HG03457 (cell line): Measurements from ENCODE around the gene CCDC91.
A peak's percentile ranks its signal among the peaks of the same experiment; 100 is the strongest.
"Not testable (repeated sequence)": the region's sequence is repeated elsewhere in the genome, so short reads cannot be mapped to it uniquely, and the experiment has no call there.

Experiments used
- ATAC-seq: cut with Tn5 transposase; IDR thresholded peaks from one replicate; pipeline ENCODE4 v1.9.1; 2021; ENCODE audit warnings: moderate number of reproducible peaks; ENCODE audit not compliant: unreplicated experiment

CCDC91 gene

DNA sequence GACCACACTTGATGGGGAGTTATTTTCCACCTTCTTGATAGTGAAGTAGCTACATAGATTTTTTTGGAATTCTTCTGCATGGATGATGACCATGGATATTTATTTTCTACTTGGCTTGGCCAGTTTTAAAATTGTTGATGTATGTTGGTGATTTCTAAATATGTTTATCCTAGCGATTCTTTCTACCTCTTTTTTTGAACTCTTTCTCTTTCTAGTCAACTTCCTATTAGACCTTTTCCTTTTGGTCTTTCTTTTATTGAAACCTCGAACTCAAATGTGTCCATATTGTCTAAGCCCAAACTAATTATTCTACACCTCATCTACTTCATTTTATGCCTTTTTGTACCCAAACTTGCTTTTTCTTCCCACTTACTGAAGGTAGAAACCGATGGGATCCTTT is 37.0 kb downstream of the CCDC91 start:
- ATAC-seq, result no peak

DNA sequence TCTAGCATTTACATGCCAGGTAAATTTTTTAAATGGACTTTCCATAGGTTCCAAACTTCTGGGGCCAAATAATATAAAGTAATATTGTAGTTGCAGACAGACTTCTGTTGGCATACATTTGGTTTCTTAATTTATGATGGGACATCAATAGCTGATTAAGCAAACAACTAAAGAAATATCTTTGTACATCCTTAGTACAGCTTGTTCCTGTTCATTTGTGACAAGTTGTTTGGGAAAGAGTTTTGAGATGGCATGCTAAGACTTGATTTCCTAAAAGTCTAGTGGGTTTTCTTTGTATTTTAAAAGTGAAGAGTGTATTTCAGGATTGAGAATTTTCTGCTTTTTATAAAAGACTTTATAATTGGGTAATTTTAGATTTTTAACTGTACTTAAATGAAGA is 41.0 kb downstream of the CCDC91 start:
- ATAC-seq, result no peak

DNA sequence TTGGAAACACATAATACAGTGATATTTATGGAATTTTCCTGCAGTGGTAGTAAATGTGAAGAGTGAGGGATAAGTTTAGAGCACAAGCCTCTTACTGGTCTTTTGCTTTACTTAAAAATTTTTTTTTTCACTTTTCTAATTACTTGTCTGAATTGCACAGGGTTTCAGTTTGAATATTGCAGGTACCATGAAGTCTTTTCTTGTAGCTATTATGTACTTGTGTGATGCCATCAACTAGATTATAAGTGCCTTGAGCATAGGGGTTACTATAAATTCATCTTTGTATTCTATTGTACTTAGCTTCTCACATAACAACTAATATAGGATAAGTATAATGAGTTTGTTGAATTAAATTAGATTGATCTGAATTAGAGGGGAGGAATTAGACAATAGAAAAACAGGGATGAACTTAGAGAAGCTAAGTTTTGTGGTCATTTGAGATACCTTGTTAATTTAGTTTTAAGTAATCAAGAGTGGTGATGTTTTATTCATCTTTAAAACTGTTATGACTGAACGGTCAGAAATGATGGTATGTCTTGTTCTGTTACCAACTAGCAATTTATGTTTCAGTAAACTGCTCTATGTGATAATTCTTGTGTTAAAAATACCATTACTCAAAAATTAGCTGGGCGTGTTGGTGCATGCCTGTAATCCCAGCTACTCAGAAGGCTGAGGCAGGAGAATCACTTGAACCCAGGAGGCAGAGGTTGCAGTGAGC is 42.1 kb downstream of the CCDC91 start:
- no peak for ATAC-seq

DNA sequence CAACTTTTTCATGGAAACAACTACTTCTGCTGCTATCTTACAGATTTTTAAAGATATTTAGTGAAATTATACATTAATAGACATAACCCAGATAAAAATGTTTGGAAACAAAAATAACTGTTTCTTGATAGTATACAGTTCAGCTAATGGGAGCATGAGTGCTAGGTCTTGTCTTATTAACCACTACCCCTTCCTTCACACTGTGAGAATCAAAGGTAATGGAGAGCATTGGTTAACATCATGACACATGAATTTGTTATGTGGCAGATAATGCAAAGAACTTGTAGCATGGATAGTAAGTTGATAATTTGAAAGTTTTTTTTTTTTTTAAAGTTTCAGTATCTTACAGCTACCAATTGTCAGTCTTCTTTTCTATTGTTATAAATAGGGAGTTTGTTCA is 44.2 kb downstream of the CCDC91 start:
- no peak for ATAC-seq

DNA sequence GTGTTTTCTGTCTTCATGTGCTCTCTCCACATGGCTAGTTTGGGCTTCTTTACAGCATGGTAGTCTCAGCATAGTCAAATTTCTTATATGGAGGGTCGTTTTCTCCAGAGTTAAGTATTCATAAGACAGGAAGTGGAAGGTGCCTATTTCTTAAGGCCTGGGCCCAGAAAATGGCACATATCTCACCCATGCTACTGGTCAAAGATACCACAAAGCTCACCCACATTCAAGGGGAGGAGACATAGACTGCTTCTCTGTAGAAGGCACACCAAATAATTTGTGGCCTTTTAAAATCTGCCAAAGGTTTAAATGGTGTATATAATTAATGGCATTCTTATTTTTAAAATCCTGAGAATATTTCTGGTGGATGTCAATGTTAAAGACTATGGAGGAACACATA is 44.8 kb downstream of the CCDC91 start:
- no peak for ATAC-seq

DNA sequence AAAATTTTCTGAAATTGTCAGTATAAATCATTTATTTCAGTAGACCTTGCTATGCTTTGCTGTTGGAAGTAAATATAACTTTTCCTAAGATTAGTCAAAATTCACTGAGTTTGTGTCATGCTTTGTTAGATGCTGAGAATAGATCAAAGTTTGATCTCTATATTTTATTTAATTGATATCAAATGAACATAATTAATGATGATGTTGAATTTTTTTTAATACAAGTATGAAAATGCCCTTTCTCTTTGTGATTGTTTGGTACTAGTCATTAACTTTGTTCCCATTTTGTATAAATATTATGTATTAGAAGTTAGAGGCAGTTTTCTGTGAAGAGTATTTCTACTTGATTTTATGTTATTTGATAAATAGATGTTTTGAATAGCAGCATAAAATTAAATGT is 45.7 kb downstream of the CCDC91 start:
- ATAC-seq, result no peak

DNA sequence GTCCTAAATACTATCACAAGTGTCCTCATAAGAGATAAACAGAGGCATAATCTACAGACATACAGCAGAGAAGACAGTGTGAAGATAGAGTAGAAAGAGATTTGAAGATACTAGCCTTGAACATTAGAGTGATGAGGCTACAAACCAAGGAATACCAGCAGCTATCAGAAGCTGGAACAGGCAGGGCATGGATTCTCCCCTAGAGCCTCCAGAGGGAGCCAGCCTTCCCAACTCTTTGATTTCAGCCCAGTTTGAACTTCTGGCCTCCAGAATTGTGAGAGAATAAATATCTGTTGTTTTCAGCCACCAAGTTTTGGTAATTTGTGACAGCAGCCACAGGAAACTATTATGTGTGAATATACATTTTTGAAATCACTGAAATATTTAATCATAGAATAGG is 47.2 kb downstream of the CCDC91 start:
- no peak for ATAC-seq

DNA sequence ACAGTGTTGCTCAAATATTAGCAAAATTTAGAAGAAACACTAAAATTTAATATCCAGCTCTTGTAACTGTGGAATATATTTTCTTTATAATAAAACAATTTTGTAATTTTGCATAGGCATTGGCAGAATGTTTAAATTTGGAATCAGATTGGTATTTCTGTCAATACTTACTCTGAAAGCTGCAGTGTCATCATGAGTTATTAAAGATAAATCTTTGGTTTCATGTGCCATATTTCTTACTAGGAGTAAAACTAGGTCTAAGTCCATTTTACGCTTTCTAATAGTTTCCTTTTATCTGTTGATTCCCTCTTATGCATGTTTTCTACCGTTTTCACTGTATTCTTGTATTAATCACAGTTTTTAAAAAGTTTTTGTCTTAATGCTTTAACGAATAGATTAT is 49.7 kb downstream of the CCDC91 start:
- no peak for ATAC-seq

DNA sequence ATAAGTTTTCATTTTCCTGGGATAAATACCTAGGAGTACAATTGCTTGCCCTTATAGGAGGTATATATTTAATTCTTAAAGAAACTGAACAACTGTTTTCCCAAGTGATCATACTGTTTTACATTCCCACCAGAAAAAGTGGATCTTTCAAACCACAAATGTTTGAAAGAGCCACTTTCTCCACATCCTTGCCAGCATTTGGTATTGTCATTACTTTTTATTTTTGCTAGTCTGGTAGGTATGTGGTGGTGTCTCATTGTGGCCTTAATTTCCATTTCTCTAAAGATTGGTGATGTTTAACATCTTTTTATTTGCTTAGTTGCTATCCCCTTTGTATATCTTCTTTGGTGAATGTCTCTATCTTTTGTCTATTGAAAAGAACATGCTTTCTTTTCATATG is 50.6 kb downstream of the CCDC91 start:
- ATAC-seq, result no peak

DNA sequence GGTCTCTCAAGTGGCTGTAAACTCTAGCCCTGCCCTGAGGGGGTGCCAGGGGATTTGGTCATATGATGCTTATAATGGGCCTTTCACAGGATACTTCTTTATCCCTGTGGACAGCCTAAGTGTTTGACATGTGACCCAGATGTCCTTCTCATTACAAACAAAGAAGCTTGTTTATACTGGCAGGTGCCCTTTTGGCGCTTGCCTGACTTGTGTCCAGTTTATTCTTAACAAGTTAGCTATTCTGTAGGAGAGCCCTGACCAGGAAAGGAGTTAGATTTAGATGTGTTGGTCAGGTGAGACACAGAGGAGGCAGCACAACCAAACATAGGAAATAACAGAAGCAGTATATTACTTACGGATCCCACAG is 51.9 kb downstream of the CCDC91 start:
- no peak for ATAC-seq

DNA sequence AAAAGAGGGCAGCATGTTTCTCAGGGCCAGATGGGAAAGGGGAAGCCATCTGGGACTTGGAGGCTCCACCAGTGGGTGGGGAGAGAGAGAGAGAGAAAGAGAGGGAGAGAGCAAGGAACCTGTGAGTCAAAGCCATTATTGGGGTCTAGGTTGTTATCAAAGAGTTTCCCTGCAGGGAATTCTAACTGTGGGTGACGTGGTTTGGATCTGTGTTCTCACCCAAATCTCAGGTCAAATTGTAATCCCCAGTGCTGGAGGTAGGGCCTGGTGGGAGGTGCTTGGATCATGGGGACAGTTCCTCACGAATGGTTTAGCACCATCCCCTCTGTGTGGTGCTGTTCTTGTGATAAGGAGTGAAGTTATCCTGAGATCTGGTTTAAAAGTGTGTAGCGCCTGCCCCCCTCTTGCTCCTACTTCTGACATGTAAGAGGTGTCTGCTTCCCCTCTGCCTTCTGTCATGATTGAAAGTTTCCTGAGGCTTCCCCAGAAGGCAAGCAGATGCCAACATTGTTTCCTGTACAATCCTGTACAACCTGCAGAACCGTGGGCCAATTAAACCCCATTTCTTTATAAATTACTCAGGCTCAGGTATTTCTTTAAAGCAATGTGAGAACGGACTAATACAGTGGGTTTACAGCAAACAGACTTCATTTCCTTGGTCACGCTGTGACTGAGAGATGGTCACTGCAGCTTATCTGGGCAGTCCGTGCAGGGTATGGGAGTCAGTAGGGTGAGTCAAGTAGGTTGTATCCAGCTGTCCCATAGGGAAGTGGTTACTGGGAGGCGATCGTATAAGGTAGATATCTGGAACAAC is 52.4 kb downstream of the CCDC91 start:
- ATAC-seq, result no peak

DNA sequence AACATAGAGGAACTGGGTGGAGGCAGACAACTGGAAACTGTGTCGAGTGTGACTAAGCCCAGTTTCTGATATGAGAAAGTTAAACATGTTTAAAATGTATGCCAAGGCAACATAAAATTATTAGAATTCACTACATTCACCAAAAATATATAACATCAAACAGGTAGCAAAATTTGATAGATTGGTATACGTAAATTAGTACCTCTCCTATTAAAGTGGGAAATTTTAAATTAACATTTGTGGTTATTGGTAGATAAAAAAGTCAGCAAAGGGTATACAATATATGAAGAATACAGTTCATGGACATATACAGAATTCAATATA is 53.0 kb downstream of the CCDC91 start:
- no peak for ATAC-seq

DNA sequence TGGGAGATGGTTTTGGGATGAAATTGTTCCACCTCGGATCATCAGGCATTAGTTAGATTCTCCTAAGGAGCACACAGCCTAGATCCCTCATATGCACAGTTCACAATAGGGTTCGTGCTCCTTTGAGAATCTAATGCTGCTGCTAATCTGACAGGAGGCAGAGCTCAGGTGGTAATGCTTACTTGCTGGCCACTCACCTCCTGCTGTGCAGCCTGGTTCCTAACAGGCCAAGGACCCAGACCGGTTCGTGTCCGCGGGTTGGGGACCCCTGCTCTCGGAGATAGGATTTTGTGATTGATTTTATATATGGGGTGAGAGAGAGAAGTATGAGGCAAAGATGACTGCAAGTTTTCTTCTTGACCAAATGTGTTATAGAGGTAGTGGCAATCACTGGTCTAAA is 57.5 kb downstream of the CCDC91 start:
- no peak for ATAC-seq

DNA sequence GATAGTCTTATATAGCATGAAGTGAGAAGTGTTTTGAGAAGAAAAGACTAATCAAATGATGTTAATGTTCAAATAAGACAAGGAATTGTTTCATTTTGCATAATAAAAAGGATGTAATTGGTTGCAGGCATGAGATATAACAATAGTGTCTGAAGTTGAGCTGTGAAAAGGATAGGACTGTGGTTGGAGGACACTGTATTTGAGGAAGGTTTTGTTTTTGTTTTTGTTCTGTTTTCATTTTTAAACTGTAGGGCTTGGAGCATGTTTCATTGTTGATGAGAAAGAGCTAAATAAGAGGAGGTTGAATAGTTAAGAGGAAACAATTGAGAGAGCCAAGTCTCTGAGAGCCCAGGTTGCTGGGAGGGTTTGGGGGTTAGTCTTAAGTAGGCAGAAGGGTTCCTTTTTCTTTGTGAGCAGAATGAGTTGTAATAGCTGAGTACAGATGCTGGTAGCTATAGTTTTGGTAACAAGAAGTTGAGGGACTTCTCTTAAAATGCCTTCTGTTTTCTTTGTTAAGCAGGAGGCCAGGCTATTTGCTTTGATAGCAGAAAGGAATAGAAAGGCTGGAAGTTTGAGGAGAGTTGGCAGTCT is 58.4 kb downstream of the CCDC91 start:
- no peak for ATAC-seq

DNA sequence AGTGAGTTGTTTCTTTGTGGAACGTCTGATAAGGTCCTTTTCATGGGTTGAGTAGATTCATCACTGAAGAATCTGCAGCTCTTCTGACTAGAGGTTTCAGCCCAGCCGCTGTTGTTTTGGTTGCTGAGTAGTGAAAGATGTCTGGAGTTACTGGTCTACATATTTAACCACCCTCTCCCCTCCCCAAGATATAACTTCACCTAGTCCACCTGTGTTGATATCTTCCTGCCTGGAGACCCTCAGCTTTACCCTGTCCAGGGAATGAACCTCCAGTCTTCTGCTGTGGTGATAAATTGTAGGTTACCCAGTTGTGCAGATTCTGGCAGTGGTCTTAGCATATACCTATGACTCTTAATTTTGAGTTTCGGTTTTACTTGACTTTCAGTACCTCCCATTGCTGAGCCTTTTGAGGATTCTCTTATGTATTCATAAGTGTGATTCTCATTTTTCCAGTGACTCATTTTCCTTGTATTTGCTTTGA is 62.9 kb downstream of the CCDC91 start:
- ATAC-seq, result peak; percentile 86

DNA sequence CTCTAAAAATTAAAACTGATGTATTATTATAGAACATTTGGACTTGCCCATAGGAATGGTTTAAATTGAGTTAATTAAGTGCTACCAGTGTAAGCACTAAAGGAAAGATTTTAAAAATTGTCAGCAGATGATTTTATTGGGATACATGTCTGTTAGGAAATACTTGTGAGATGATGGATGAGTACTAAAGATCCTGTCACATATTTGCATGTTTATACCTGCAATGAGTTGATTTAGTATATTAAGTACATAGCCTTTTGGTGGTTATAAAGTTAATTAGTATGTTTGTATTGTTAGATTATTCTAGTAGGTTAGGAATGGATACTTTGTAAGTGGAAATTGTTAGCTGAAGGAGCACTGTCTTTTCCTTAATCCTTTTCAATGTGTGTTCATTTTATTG is 67.2 kb downstream of the CCDC91 start:
- no peak for ATAC-seq

DNA sequence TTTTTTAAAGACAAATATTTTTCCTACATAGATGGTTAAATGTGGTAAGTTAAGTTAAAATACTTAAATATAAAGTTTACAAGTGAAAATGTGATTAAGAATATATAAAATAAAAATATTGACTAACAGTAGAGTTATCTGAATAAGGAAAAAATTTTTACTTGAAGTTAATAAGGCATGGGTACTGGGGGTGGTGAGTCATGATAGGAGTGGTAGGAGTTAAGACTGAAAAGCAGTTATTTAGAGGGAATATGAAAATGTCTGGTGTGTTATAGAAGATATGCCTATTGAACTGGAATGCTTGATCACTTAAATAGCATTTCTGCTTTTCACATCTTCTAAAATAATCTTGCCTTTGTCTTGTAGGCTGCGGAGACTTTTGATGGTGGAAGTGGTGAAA is 68.7 kb downstream of the CCDC91 start:
- ATAC-seq, result no peak

DNA sequence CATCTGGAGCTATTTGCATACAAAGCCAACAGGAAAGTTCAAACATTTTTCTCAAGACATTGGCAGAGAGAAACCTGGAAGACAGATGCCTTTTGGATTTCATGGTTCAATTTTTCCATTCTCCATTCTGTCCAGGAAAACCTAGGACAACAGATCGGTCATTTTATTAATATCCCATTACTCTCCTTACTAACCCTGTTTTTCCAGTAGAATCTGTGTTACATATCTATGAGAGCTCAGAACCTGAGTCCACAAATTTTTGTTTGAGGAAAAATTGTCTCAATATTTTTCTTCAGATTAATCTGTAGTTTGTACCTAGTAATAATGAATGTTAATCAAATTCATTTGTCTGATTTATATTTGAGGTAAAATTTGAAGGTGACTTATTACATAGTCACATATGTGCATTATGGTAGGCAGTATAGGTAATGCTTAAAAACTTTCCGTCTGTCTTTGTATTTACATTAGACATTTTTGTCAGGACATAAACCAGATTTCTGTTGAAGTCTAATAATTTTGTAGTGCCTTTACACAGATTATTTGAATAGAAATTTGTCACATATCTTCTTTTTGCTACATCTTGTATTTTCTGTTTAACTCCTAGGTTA is 75.3 kb downstream of the CCDC91 start:
- ATAC-seq, result no peak

DNA sequence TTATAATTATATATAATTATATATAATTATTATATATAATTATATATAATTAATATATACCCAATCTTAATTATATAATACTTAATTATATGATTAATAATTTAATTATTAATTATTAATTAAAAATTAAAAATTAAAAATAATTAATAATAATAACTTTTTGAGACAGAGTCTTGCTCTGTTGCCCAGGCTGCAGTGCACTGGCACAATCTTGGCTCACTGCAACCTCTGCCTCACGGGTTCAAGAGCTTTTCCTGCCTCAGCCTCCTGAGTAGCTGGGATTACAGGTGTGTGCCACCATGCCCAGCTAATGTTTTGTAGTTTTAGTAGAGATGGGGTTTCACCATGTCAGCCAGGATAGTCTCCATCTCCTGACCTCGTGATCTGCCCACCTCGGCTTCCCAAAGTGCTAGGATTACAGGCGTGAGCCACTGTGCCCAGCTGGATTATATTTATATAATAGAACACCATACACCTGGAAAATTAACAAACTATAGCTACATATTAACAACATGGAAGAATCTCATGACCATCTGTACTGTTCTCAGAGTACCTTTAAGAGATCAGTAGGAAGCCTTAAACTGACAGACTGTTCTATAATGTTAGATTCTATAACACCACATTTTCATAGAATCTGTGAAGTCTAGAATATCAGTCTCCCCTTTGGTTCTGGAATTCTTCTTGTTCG is 77.8 kb downstream of the CCDC91 start:
- not testable (repeated sequence) for ATAC-seq

DNA sequence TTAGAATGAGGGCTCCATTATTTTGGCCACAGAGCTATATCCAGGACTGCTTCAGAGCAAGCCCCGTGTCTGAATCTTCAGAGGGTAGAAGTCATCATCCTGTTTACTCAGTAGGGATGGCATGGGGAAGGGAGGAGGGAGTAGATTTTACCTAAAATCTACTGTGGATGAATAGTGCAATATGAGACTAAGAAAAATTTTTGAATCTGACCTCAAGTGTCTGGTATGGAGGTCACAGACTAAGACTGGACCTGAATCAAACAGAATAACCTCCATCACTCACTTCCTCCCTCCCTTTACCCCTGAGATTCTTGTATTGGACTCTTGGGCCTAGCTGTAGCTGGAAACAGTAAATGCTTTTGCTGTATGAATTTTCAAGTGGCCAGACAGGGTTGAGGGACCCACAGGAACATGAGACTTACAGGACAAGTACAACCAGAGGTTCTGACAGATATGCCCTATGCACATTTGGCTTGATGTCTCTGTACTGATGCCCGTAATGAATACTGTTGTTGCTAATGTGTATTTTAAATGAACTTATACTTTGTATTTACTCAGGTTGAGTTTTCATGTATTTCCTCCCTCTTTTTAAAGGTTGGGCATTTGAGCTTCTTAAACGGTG is 78.5 kb downstream of the CCDC91 start:
- ATAC-seq, result no peak

DNA sequence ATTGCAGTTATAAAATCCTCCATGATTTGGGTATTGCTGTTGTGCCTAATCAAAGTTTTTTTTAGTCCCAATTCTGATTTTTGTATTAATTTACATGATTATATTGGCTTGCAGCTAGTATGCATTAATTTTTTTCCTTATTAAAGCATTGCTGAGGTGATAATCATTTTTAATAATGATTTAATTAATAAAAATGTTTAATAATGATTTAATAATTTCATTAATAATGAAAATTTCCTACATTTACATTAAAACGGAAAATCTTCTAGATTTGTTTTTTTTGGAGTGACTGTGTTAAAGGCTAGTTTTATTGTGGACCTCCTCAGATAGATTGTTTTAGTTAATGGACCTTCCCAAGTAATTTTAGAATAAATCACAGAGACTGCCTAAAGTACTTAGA is 79.6 kb downstream of the CCDC91 start:
- no peak for ATAC-seq
